IMR-90 (cell line): ENCODE data around the gene CAPN5. TPM values are rescaled to one million over a fixed set of nuclear protein-coding genes. Genes with fewer than 3 reads are reported as not detected.

Experiments used
- ATAC-seq: fragments of 200-7000 bp; cut with Tn5 transposase; 2 replicates; pipeline ENCODE4 v1.9.1; 2020; ENCODE audit warnings: low read depth, mild to moderate bottlenecking, moderate library complexity
- BruUV-seq: library from RNA; stranded (reverse); fragments of 400-500 nt; replicated peaks from 2 replicates; lab custom pipeline; 2021; lab: Mats Ljungman, UMichigan
- CTCF ChIA-PET: fragments of 300-600 bp; formaldehyde crosslinking; extraction: SDS; loops from one replicate; lab custom pipeline; 2021; ENCODE audit warnings: antibody characterized with exemption; lab: Yijun Ruan, JAX
- POLR2A ChIA-PET: fragments of 300-600 bp; sonication (Branson Sonifier 250); formaldehyde crosslinking; loops from one replicate; lab custom pipeline; 2022; ENCODE audit warnings: antibody characterized with exemption; ENCODE audit not compliant: unreplicated experiment; lab: Charles Lee
- DNase-seq: peaks from one replicate; pipeline ENCODE4 v3.0.0; 2013
- H2AFZ ChIP-seq: replicated peaks from 2 replicates; pipeline ENCODE3; 2013; ENCODE audit warnings: low read length, mild to moderate bottlenecking; ENCODE audit not compliant: poor library complexity
- H2AK5ac ChIP-seq: 2 replicates; pipeline ENCODE4 v1.6.1; 2013; ENCODE audit warnings: low read depth, low read length, inconsistent platforms
- H2AK9ac ChIP-seq: replicated peaks from 2 replicates; pipeline ENCODE3; 2013; ENCODE audit warnings: mild to moderate bottlenecking, low read depth, low read length, moderate library complexity; ENCODE audit not compliant: poor library complexity
- H2BK120ac ChIP-seq: 2 replicates; pipeline ENCODE4 v1.6.1; 2013; ENCODE audit warnings: low read depth, low read length, inconsistent platforms
- H2BK15ac ChIP-seq: 3 replicates; pipeline ENCODE4 v1.6.1; 2013; ENCODE audit warnings: low read depth, low read length, inconsistent platforms
- H2BK20ac ChIP-seq: 2 replicates; pipeline ENCODE4 v1.6.1; 2013; ENCODE audit warnings: low read depth, mild to moderate bottlenecking, inconsistent platforms, low read length, moderate library complexity
- H2BK5ac ChIP-seq: 2 replicates; pipeline ENCODE4 v1.6.1; 2013; ENCODE audit warnings: mild to moderate bottlenecking, low read depth, low read length, inconsistent platforms; ENCODE audit not compliant: poor library complexity, severe bottlenecking
- H3K14ac ChIP-seq: replicated peaks from 2 replicates; pipeline ENCODE4 v1.6.1; 2013; ENCODE audit warnings: low read depth, low read length, inconsistent platforms
- H3K18ac ChIP-seq: 2 replicates; pipeline ENCODE4 v1.6.1; 2013; ENCODE audit warnings: low read depth, low read length, control low read depth
- H3K23ac ChIP-seq: 2 replicates; pipeline ENCODE4 v1.6.1; 2013; ENCODE audit warnings: low read depth, low read length, inconsistent platforms
- H3K27ac ChIP-seq: 2 replicates; pipeline ENCODE4 v1.5.1; 2013; ENCODE audit warnings: mild to moderate bottlenecking, control low read depth, low read length; ENCODE audit not compliant: insufficient read depth
- H3K27me3 ChIP-seq: 2 replicates; pipeline ENCODE4 v1.6.1; 2013; ENCODE audit warnings: low read length; ENCODE audit not compliant: control insufficient read depth, insufficient read depth
- H3K36me3 ChIP-seq: 2 replicates; pipeline ENCODE4 v1.6.1; 2013; ENCODE audit warnings: low read length, mixed read lengths; ENCODE audit not compliant: control insufficient read depth, insufficient read depth
- H3K4ac ChIP-seq: 2 replicates; pipeline ENCODE4 v1.6.1; 2013; ENCODE audit warnings: low read depth, low read length, inconsistent platforms
- H3K4me1 ChIP-seq: 2 replicates; pipeline ENCODE4 v1.6.1; 2013; ENCODE audit warnings: low read length, mixed read lengths; ENCODE audit not compliant: control insufficient read depth, insufficient read depth
- H3K4me2 ChIP-seq: 2 replicates; pipeline ENCODE4 v1.6.1; 2013; ENCODE audit warnings: low read depth, mild to moderate bottlenecking, control low read depth, low read length, moderate library complexity
- H3K4me3 ChIP-seq: 2 replicates; pipeline ENCODE4 v1.5.1; 2013; ENCODE audit warnings: low read depth, mild to moderate bottlenecking, control low read depth, low read length, moderate library complexity; ENCODE audit not compliant: insufficient read depth
- H3K56ac ChIP-seq: 2 replicates; pipeline ENCODE4 v1.6.1; 2013; ENCODE audit warnings: low read length, inconsistent platforms; ENCODE audit not compliant: insufficient read depth; ENCODE audit errors: extremely low read depth
- H3K79me1 ChIP-seq, 2 experiments: 2 replicates each; pipeline ENCODE4 v1.6.1; 2013; ENCODE audit warnings: low read length in 2 of 2, inconsistent platforms in 1 of 2, low read depth in 1 of 2
- H3K9ac ChIP-seq: 2 replicates; pipeline ENCODE4 v1.6.1; 2013; ENCODE audit warnings: low read depth, low read length, control low read depth
- H3K9me1 ChIP-seq: 2 replicates; pipeline ENCODE4 v1.6.1; 2013; ENCODE audit warnings: low read length, inconsistent platforms; ENCODE audit not compliant: insufficient read depth
- H3K9me3 ChIP-seq: 2 replicates; pipeline ENCODE4 v1.6.1; 2013; ENCODE audit warnings: low read length; ENCODE audit not compliant: control insufficient read depth, insufficient read depth
- H4K20me1 ChIP-seq: 2 replicates; pipeline ENCODE4 v1.6.1; 2013; ENCODE audit warnings: low read length, inconsistent platforms; ENCODE audit not compliant: insufficient read depth
- H4K5ac ChIP-seq: 2 replicates; pipeline ENCODE4 v1.6.1; 2013; ENCODE audit warnings: mild to moderate bottlenecking, low read depth, low read length, control low read depth
- H4K8ac ChIP-seq, 2 experiments: 2 replicates each; pipeline ENCODE4 v1.6.1; 2013; ENCODE audit warnings: low read depth in 2 of 2, low read length in 2 of 2, control low read depth in 1 of 2, inconsistent platforms in 1 of 2
- H4K91ac ChIP-seq: 2 replicates; pipeline ENCODE4 v1.6.1; 2013; ENCODE audit warnings: low read depth, low read length, inconsistent platforms; ENCODE audit not compliant: insufficient read depth
- CEBPB ChIP-seq: IDR thresholded peaks from 2 replicates; pipeline ENCODE4 v1.6.1; 2012; ENCODE audit warnings: low read depth, low read length, improper control_type of control experiment
- CHD1 ChIP-seq: IDR thresholded peaks from 2 replicates; pipeline ENCODE4 v1.6.1; 2012; ENCODE audit warnings: low read depth, low read length, improper control_type of control experiment
- MAFK ChIP-seq: IDR thresholded peaks from 2 replicates; pipeline ENCODE4 v1.6.1; 2012; ENCODE audit warnings: low read depth, low read length, improper control_type of control experiment
- MAZ ChIP-seq: IDR thresholded peaks from 2 replicates; pipeline ENCODE4 v1.6.1; 2012; ENCODE audit warnings: low read depth, mild to moderate bottlenecking, low read length, improper control_type of control experiment, moderate library complexity, borderline replicate concordance
- MXI1 ChIP-seq: IDR thresholded peaks from 2 replicates; pipeline ENCODE4 v1.6.1; 2012; ENCODE audit warnings: low read depth, mild to moderate bottlenecking, low read length, moderate library complexity, borderline replicate concordance
- NFE2L2 ChIP-seq: fragments of 150-350 bp; IDR thresholded peaks from 2 replicates; pipeline ENCODE4 v1.6.1; 2016; ENCODE audit warnings: low read depth, mild to moderate bottlenecking, low read length
- RCOR1 ChIP-seq: IDR thresholded peaks from 2 replicates; pipeline ENCODE4 v1.6.1; 2012; ENCODE audit warnings: mild to moderate bottlenecking, low read length, improper control_type of control experiment; ENCODE audit not compliant: insufficient replicate concordance
- WGBS, 2 experiments: methylation state at CpG; one replicate each; pipeline versions ENCODE4 v1.1.5 to v1.1.7; 2013; ENCODE audit warnings: missing lambda C conversion rate in 2 of 2; ENCODE audit not compliant: insufficient read length in 1 of 2; ENCODE audit errors: extremely low coverage in 2 of 2; 5-methylcytosine and 5-hydroxymethylcytosine counted together
- dilution Hi-C: fragments of 300-500 bp; cut with HindIII; formaldehyde crosslinking; loops from one replicate; pipeline ENCODE4 v1.14.3; 2018; ENCODE audit warnings: low sequenced_read_pairs; ENCODE audit not compliant: unreplicated experiment
- in situ Hi-C: fragments of 300-500 bp; cut with MboI; formaldehyde crosslinking; loops from 3 replicates; pipeline ENCODE4 v1.14.3; 2019; ENCODE audit warnings: low sequenced_read_pairs, inconsistent platforms, mixed read lengths
- intact Hi-C: fragments of 100-400 bp; cut with micrococcal nuclease; formaldehyde crosslinking; loops from 2 replicates; pipeline ENCODE4 v1.10.0; 2022
- polyA plus RNA-seq, 3 experiments: library from polyadenylated mRNA; depleted of rRNA; stranded (reverse); fragments of >200 nt; gene quantifications; 2 replicates each; pipeline ENCODE4 v1.2.3, GENCODE V29; 2012; ENCODE audit warnings: low replicate concordance in 1 of 3
- total RNA-seq: library from RNA; depleted of rRNA; stranded (reverse); fragments of >200 nt; gene quantifications from 2 replicates; pipeline ENCODE4 v1.2.3, GENCODE V29; 2012
- TF ChIP-seq, protein P1 (sequence below): fragments of 150-350 bp; IDR thresholded peaks from 2 replicates; pipeline ENCODE4 v1.6.1; 2016; ENCODE audit warnings: low read depth, mild to moderate bottlenecking, low read length, moderate library complexity, borderline replicate concordance
- TF ChIP-seq, protein P2 (sequence below): conservative IDR thresholded peaks from 2 replicates; pipeline ENCODE4 v1.5.1; 2012; ENCODE audit warnings: mild to moderate bottlenecking, low read depth, low read length, improper control_type of control experiment

The CAPN5 gene
- total and polyA plus RNA-seq, 2 of the 4 experiments (the other 2 are of a cell fraction) = 8.1 to 24.0 TPM

DNA sequence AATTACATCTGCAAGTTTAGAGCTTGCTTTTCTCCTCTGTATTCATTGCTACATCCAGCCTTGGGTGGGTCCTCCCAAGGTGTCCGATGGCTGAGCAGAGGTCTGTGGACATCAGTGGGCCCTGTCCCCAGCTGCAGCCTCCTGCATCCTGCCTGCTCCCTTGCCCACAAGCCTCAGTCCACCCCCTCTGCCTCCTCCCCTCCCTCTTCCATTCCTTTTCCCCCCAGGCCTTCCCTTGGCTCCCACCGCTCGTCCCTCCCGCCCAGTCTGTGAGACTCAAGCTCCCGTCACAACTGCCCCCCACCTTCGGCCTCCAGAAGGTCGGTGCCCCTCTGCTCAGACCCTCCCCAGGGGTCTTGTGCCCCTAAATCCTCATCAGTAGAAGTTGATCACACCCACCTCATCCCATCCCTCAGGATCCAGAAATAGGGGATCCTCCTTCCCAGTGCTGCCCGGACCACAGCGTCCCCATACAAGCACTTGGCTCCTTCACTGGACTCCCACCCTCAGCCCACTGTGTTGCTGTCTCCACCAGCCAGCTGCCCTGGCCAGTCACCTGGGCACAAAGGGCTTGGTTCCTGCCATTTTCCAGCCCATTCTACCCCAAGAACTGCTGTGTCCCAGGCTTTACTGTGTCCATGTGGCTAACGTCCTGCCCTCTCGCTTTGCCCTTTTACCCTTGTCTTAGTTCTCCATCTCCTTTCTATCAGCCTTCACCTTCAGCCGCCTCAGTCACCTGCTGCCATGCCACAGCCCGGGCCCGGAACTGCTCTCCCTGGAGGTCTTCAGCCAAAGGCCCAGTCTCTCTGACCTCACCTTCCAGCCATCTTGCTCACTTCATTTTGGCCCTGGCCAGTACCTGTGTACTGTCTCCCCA, 33.6 kb downstream of the CAPN5 start:
- Histone ChIP-seq H3K9me3 (no peaks in the 10 kb centered on the region), H2AK9ac (peak overlapping the region; percentile 13), H3K9me1 (0 out of 2 replicates have a peak, but pooled peaks cover 3% of the 10 kb centered on the region), H3K4me2 (no peak overlapping the region), H3K27ac (no peak overlapping the region), H3K36me3 (peaks cover 2% of the 10 kb centered on the region; the same call in 1 of the 2 replicates), H3K4me3 (no peak overlapping the region), H4K20me1 (peaks cover 4% of the 10 kb centered on the region; the same call in 1 of the 2 replicates), H3K18ac (no peak overlapping the region), H2AK5ac (peak overlapping the region; percentile 46; the same call in 1 of the 2 replicates), H3K4me1 (peaks cover 2% of the 10 kb centered on the region), H3K79me1 (no peaks in the 10 kb centered on the region), H2BK120ac (no peak overlapping the region), H3K56ac (no peak overlapping the region), H2BK5ac (no peak overlapping the region), H3K27me3 (no peaks in the 10 kb centered on the region), H2BK15ac (no peak overlapping the region), H2AFZ (peak overlapping the region; percentile 43), H3K9ac (no peak overlapping the region), H3K14ac (no peak overlapping the region), H2BK20ac (no peak overlapping the region), H4K91ac (no peak overlapping the region), H4K8ac (no peak overlapping the region), H3K4ac (no peak overlapping the region), H4K5ac (no peak overlapping the region), H3K23ac (no peak overlapping the region)
- in situ Hi-C loops = no loop called here
- POLR2A ChIA-PET = no interaction called here
- intact Hi-C loops = no loop called here
- no TSS peak for BruUV-seq
- WGBS, 2 experiments = 90% methylated on average over 8 of the region's 14 CpGs; no CpG with 5 or more reads in 1 of the 2 experiments
- no peak for ATAC-seq
- TF ChIP-seq MAZ = no peak
- no peak for TF ChIP-seq MXI1
- no peak for TF ChIP-seq CHD1
- TF ChIP-seq, protein P1, sequence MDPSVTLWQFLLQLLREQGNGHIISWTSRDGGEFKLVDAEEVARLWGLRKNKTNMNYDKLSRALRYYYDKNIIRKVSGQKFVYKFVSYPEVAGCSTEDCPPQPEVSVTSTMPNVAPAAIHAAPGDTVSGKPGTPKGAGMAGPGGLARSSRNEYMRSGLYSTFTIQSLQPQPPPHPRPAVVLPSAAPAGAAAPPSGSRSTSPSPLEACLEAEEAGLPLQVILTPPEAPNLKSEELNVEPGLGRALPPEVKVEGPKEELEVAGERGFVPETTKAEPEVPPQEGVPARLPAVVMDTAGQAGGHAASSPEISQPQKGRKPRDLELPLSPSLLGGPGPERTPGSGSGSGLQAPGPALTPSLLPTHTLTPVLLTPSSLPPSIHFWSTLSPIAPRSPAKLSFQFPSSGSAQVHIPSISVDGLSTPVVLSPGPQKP = no peak
- no peak for TF ChIP-seq RCOR1
- no peak for TF ChIP-seq NFE2L2
- TF ChIP-seq CEBPB = no peak
- TF ChIP-seq, protein P2, sequence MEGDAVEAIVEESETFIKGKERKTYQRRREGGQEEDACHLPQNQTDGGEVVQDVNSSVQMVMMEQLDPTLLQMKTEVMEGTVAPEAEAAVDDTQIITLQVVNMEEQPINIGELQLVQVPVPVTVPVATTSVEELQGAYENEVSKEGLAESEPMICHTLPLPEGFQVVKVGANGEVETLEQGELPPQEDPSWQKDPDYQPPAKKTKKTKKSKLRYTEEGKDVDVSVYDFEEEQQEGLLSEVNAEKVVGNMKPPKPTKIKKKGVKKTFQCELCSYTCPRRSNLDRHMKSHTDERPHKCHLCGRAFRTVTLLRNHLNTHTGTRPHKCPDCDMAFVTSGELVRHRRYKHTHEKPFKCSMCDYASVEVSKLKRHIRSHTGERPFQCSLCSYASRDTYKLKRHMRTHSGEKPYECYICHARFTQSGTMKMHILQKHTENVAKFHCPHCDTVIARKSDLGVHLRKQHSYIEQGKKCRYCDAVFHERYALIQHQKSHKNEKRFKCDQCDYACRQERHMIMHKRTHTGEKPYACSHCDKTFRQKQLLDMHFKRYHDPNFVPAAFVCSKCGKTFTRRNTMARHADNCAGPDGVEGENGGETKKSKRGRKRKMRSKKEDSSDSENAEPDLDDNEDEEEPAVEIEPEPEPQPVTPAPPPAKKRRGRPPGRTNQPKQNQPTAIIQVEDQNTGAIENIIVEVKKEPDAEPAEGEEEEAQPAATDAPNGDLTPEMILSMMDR = no peak
- TF ChIP-seq MAFK = no peak
- DNase-seq = no peak
- dilution Hi-C loops = no loop called here
- CTCF ChIA-PET = interaction anchor here (0.6 to 1.0 kb wide), 3 partner anchors 48 to 442 kb away, joined by 3 to 6 read pairs (median 4); no protein-coding TSS in a partner anchor
